Fibroblast of villous mesenchyme (primary cell): ENCODE results near the gene UGDH. TPM values are rescaled to one million over a fixed set of nuclear protein-coding genes. Genes with fewer than 3 reads are reported as not detected.

Experiments
- DNase-seq: peaks from one replicate; pipeline ENCODE4 v3.0.0-alpha.2; 2010; ENCODE audit warnings: low read depth
- H3K4me3 ChIP-seq: 2 replicates; pipeline ENCODE4 v1.5.1; 2011; ENCODE audit warnings: low read depth, mild to moderate bottlenecking, low read length
- total RNA-seq: library from RNA; depleted of rRNA; stranded (reverse); fragments of >200 nt; gene quantifications from 2 replicates; pipeline ENCODE4 v1.2.3, GENCODE V29; 2012
- TF ChIP-seq, protein P1 (sequence below): IDR thresholded peaks from 2 replicates; pipeline ENCODE4 v1.5.1; 2012; ENCODE audit warnings: low read depth, mild to moderate bottlenecking, low read length; ENCODE audit not compliant: insufficient read depth

Gene UGDH
- total RNA-seq, 1 donor = 159 TPM

DNA sequence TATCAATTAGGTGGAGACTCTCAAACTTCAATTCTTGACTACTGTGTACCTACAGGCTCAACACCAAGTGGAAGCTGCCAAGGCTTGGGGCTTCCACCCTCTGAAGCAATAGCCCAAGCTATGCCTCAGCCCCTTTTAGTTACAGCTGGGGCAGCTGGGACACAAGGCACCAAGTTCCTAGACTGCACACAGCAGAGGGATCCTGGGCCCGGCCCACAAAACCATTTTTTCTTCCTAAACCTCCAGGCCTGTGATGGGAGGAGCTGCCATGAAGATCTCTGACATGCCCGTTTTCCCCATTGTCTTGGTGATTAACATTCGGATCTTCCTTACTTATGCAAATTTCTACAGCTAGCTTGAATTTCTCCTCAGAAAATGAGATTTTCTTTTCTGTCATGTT, 3.4 kb upstream of the UGDH start:
- no peak overlapping the region for H3K4me3 ChIP-seq
- DNase-seq = no peak
- TF ChIP-seq, protein P1, sequence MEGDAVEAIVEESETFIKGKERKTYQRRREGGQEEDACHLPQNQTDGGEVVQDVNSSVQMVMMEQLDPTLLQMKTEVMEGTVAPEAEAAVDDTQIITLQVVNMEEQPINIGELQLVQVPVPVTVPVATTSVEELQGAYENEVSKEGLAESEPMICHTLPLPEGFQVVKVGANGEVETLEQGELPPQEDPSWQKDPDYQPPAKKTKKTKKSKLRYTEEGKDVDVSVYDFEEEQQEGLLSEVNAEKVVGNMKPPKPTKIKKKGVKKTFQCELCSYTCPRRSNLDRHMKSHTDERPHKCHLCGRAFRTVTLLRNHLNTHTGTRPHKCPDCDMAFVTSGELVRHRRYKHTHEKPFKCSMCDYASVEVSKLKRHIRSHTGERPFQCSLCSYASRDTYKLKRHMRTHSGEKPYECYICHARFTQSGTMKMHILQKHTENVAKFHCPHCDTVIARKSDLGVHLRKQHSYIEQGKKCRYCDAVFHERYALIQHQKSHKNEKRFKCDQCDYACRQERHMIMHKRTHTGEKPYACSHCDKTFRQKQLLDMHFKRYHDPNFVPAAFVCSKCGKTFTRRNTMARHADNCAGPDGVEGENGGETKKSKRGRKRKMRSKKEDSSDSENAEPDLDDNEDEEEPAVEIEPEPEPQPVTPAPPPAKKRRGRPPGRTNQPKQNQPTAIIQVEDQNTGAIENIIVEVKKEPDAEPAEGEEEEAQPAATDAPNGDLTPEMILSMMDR = no peak

DNA sequence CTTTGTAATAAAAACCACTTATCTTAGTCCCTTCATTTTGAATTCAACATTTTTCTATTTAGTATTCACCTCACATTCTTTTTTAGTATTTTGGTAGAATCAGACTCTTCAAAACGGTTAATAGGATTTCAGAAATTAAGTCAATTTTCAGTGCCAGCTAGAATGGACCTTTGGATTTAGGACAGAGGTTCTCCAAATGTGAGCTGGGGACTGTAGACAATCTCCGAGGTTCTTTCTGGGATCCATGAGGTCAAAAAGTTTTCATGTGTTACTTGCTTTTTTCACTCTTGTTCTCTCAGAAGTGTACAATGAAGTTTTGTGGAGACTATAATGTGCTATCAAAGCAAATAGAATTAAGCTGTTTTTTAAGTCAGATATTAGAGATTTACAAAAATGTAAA, 2.3 kb upstream of the UGDH start:
- H3K4me3 ChIP-seq = no peak overlapping the region
- no peak for DNase-seq
- TF ChIP-seq, protein P1 = no peak

DNA sequence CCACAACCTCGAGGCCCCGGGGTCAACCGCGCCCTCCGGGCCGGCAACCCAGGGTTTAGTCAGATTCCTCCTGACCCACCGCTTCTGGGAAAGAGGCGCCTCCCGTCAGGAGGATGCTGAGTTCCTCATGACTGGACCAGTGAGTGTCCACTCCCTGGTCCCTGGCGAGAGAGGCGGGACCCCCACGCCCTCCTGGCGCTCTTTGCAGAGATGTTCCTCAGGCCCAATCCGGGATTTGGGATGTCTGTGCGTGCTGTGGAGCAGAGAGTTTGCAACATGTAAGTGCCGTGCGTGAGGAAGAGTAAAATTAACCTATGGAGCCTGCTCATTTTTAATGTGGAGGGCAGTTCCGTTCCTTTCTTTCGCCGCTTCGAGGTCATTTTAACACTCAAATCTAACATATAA, 824 bp upstream of the UGDH start:
- H3K4me3 ChIP-seq = peak overlapping the region; percentile 99
- DNase-seq = peak; percentile 90
- TF ChIP-seq, protein P1 = no peak

DNA sequence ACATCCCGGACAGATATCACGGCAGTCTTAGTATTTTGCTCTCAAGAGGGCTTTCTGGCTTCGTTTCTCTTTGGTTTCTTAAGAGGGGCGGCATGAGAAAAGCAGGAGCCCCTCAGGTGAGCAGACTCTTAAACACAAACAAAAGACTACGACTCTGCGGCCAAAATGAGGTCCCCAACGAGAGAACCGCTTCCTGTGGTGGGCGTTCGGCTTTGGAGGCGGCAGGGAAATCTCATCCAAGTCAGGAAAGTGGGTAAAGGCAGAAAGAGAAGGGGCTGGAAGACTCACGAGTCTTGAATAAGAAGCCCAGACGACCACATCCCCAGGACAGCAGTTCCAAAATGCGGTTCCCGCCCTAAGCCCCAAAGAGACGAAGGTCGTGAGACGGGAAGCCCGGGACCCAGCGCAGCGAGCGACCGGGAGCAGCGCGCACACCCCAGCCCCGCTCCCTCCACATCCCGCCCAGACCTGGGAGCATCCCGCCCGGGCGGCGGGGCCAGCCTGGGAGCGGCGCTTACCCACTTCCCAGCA, 409 bp downstream of the UGDH start:
- peak overlapping the region; percentile 99 for H3K4me3 ChIP-seq
- DNase-seq = no peak
- TF ChIP-seq, protein P1 = no peak

DNA sequence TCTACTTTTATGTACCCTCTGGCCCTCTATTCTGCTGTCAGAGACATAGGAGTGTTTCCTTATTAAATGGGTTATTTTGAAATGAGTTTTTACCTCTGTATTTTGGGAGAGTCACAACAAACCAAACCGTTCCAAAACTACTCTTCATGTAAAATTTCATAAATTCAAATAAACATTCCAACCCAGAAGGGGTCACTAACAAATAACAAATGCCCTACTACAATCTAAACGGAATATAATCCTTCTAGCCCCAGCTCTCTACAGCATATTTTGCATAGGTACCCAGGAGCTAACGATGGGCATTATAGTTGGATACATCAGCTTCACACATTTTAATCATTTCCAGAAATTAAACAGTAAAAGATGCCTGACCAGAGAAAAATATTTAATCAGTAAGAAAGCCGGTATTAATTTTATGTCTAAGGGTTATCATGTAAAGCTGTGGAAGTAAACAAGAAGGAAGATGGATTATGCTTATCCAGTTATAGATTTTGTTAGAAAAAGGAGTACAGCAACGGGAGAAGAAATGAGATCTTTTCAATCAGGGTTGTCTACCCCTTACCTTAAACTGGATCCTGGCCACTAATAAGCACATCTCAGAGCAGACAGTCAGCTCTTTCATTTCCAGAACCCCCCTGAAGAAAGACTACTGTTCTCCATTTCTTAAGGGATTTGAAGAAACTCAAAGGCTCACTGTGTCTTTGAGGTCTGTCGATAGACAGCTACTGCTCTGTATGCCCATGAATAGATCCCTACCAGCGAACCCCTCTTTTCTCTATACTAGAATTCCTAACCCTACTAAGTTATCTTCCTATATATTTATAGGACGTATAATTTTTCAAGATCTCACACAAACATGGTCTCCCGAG, 1.2 kb downstream of the UGDH start:
- no peak for DNase-seq
- TF ChIP-seq, protein P1 = no peak
- peak overlapping the region; percentile 99 for H3K4me3 ChIP-seq

DNA sequence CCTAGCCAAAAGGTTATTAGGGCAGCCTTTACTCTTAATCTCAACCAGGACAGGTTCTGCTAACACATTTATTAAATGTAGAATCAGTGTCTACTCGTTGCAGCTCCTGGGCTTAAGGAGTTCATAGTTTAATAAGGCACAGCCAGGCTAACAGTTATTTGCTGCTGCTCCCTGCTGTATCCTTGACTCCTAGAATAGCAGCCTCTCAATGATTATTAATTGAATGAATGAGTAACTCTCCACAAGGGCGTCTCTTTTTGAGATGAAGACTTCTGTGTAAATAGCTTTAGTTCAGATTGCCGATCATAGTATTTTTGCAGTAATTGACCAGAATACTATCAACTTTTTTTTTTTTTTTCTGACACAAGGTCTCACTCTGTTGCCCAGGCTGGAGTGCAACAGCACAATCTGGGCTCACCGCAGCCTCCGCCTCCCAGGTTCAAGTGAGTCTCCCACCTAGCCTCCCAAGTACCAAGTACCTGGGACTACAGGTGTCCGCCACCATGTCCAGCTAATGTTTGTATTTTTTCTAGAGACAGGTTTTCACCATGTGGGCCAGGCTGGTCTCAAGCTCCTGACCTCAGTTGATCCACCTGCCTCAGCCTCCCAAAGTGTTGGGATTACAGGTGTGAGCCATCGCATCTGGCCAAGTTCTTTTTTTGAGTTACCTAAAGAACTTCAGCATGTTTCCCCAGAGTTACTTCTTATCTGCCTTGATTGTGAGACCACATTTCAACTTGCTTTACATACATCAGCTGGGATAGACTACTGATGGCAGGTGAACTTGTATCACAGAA, 2.9 kb downstream of the UGDH start:
- TF ChIP-seq, protein P1 = no peak
- H3K4me3 ChIP-seq = peak overlapping the region; percentile 99
- DNase-seq = no peak
